NCI-H2081 (cell line): ENCODE data around the gene ZC2HC1B.

Source experiments
- DNase-seq, 2 experiments: peaks; one replicate each; lab custom pipeline; 2025; lab: John Stamatoyannopoulos, UW

ZC2HC1B gene

DNA sequence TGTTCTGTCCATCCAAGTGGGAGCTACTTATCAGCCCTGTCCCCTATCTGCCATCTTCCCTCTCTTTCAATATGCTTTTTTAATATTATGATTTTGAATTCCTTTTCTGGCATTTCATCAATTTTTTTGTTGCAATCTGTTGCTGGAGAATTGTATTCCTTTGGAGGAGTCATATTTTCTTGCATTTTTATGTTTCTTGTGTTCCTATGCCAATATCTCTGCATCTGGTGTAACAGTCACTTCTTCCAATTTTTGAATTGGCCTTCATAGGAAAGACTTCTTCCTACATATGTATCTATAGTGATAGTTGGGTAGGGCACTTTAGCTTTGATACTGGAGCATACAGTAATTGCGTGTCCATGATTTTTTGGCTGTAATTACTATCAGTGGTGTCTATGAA lies 70.1 kb downstream of the ZC2HC1B start:
- no peak for DNase-seq

DNA sequence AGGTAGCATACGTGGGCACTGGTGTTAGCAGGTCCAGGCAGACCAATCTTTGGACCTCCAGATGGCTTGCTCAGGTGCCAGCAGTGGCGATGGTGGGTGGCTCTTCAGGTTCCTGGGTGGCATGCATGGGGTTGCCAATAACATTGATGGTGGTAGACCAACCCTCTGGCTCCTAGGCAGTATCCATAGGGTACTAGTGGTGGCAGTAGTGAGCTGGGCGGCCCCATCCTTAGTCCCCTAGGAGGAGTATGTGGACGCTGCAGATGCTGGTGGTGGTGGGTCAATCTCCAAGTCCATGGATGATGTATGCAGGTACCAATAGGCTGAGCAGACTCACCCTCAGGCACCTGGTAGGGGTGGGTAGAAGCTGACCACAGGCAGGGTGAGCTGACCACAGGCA lies 70.6 kb downstream of the ZC2HC1B start:
- no peak for DNase-seq

GRCh38 chr6:143936347-143936746 lies 72.1 kb downstream of the ZC2HC1B start:
- DNase-seq, result no peak

GRCh38 chr6:143936778-143937667 lies 72.7 kb downstream of the ZC2HC1B start:
- DNase-seq, result no peak

DNA sequence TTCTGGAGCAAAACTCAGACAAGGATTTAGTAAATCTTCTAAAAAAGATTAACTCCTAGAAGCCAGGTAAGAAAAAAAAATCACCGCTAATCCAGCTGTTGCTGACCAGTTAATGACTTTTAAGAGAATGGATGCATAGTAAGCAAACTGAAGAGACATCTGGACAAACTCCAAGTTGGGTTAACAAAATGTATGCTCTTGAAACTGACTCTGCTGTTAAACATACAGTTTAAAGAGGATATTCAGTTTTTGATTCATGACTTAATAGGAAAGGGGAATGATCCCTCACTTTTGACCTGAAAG lies 73.3 kb downstream of the ZC2HC1B start:
- DNase-seq, result no peak

DNA sequence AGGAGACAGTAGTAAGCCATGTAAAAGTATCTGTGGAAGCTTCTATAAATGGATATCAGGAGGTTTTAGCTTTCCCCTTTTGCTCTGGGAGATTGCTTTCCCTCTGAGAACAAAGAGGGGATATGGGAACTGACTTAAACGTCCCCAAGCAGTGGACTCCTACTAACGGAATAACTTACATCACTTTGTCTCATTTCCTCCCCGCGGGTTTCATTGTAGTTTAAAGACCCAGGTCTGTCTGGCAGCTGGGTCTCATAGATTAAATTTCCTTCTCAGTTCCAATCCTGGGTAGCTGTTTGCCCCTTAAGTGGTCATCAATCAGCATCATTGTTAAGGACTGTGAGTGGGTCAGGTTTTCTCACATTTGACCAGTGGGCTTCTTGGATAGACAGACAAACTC lies 75.1 kb downstream of the ZC2HC1B start:
- DNase-seq, result no peak

- DNase-seq, result peak; percentile 8 to 33
Observed at GRCh38 chr6:143940011-143940597, 75.8 kb downstream of the ZC2HC1B start.

- peak; percentile 19 to 23 for DNase-seq
Observed at GRCh38 chr6:143941852-143942627, 77.8 kb downstream of the ZC2HC1B start.

- no peak for DNase-seq
Observed at GRCh38 chr6:143948208-143948607, 83.9 kb downstream of the ZC2HC1B start.

DNA sequence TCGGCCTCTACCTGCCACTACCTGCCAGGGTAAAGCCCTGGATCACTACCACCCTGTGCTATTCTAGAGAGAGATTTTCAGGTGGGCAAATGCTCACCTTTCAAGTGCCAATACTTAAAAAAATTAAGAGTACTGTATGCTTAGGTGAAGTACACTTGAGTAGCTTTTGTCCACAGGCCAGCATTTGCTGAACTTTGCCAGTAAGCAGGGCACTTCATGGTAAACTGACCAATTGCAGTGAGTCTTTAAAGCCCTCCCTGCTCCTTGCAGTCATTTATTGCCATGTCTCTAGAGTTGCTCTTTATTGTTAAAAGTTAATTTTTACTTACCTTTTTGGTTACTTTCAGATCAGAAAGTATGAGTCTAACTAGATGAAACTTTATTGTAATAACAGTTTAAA lies 85.3 kb downstream of the ZC2HC1B start:
- no peak for DNase-seq

DNA sequence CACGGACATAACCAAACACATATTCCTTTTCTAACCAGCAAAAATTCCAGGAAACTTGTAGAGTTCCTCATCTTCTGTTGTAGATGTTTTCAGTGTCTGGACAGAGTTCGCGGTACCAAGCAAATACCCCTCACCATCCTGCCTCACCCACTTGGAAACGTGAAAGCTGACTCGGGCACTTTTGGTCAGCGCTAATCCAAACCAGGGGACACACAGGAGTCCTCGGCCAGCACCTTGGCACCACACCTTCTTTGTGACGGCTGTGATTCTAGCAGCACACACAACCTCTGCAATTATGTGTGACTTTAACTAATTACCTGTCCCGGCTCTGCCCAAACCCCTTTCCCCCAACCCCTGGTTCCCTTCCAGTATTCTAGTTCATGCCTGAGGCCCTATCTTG lies 85.7 kb downstream of the ZC2HC1B start:
- DNase-seq, result no peak

DNA sequence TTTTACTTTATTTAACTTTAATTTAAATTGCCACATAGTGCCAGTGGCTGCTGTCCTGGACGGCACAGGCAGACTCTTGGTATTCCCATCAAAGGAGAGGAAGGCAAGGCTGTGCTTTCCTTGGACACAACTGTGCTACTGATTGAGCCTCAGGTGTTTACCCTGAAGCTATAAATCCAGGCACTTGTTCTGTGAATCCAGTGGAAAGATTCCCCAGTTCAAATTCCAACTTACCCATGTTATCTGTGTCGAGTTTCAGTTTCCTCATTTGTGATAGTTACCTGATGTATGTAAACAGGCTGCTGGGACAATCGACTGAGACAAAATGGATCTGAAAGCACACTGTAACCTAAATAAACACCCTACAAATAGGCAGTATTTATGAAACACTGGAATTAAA lies 86.6 kb downstream of the ZC2HC1B start:
- DNase-seq, result no peak

- DNase-seq, result no peak
Observed at GRCh38 chr6:143952060-143952778, 87.9 kb downstream of the ZC2HC1B start.

DNA sequence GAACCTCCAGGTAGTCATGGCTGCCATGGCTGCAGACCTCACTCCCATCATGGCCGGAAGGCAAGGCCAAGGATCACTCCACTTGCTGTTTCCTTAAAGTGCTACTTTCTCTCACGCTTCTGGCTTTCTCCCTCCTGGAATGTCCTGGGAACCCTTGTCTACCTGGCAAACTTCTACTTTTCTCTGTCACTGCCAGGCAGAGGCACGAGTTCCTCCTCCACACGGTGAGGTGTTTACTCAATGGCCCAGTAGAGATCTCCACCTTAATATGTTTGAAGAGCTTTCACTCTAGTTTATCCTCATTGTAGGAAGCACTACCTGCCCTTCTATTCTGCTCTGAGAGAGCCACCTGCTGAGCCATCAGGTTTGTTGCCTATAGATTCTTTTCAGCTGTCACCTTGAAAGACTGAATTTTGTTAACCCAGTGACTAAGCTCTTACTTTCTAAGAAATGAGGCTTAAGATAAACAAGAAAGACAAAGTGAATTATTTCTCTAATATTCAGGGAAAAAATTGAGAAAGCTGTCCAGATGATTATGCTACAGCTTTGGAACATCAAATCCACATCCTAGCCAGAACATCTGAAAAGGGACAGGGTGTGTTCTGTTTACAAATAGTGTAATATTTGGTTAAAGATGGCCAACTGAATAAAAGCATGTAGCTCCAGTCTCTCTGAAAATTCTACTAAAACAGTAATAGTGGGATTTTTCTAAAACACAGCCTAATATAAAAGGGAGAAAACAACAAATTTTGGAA lies 88.8 kb downstream of the ZC2HC1B start:
- DNase-seq, result no peak

DNA sequence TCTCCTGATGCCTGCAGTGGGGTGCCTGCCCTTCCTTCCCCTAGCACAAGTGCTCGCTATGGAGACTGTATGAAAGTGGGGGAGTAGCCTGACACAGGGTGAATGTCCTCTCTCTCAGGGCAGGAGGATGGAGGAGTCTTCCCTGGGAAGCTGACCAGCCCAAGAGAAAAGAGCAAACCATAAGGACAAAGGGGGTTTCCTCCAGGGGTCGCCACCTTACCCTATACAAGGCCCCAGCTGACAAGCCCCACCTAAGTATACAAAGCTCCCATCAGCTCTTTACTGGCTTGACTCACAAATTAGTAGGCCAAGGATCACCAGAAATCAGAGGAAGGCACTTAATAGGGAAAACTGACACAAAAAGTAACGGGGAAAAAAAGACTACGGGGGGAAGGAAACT lies 89.6 kb downstream of the ZC2HC1B start:
- DNase-seq, result no peak

- DNase-seq, result no peak
Observed at GRCh38 chr6:143955971-143956370, 91.7 kb downstream of the ZC2HC1B start.

GRCh38 chr6:143957679-143958274 lies 93.5 kb downstream of the ZC2HC1B start:
- no peak for DNase-seq

DNA sequence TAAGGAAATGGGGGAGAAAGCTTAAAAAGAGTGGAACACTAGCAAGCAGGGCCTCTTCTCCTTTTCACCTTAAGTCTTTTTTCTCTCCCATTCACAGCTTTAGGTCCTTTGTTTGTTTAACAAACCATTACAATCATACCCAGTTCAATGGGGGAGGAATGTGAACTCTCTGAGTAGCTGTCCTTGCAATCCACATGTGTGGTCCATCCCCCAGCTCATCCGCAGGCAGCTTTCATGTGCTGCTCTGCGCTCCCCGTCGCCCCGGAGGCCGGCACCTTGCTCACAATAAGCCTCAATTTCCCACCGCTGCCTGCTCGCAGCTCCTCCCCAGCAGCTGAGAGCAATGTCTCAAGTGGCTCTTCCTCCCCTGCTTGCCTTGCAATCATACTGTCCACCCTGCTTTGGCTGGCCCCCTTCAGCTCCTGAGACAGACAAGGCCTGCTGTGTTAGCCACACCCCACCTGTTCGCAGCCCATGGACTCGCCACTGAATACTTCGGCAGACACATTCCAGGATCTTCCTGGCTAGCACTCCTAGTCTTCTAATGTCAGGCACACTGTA lies 94.6 kb downstream of the ZC2HC1B start:
- no peak for DNase-seq

DNA sequence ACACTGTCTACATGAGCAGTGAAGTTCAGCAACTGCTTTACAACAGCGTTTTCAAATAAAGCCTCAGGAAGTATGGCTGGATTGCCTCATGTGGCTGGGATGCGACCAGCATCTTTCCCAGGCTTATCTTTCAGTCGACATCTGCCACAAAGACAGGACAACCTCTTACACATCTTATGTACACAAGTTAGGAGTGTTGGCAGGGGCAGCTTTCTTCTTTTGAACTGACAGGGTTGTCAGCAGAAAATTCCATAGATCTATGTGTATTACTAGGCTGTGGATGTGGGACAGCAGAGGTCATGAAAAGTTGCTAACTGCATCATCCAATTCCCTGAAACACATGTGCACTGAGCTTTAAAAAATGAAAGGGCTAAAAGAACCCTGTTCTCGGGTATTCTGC lies 95.7 kb downstream of the ZC2HC1B start:
- DNase-seq, result no peak

GRCh38 chr6:143961066-143961465 lies 96.8 kb downstream of the ZC2HC1B start:
- no peak for DNase-seq
